NCI-H82 (cell line): ENCODE data around the gene MAGI2.

ENCODE experiments used
- DNase-seq: peaks from one replicate; lab custom pipeline; 2025; lab: John Stamatoyannopoulos, UW

MAGI2 gene

DNA sequence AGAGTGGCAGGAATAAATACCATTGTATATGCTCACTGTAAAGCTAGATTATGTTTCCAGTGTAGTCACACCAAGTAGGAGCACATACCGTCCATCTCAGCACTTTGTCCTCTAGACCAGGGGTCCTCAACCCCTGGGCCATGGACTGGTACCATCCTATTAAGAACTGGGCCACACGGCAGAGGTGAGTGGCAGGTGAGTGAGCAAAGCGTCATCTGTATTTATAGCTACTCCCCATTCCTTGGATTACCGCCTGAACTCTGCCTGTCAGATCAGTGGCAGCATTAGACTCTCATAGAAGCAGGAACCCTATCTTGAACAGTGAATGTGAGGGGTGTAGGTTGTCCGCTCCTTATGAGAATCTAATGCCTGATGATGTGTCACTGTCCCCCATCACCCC is 735.3 kb downstream of the MAGI2 start:
- DNase-seq, result no peak

DNA sequence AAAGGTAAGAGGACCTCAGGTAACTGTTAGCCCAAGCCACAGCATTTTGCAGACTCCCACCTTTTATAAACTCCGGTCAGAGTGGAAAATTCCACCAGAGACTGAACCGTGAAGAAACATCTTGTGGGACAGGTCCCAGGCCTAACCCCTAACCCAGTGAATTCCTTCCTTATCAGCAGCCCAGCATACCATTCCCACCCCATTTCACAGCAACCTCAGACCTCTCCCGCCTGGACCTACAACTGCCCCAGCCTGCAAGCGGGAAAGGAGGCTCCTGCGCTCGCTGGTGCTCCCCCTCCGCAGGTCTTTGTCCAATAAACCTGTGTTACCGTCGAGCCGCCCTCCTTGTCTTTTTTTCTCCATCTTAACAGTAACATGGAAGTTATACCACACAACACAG is 736.6 kb downstream of the MAGI2 start:
- no peak for DNase-seq

DNA sequence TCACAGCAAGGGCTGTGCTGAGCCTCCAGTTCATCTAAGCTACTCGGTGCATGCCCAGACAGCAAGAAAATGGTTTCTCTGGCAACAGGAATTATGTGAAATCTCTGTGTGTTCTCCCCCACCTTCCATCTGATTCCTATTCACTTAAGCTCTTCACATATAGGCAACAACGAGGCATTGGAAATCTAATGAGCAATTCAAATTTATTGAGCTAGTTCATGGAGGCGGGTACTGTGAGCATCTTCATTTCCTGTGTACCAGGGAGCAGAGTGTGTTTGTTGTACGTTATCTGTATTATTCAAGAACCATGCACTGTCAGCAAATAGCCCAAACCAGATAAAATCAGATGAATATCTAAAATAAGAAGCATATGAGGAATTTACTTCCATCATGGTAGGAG is 739.1 kb downstream of the MAGI2 start:
- DNase-seq, result no peak

DNA sequence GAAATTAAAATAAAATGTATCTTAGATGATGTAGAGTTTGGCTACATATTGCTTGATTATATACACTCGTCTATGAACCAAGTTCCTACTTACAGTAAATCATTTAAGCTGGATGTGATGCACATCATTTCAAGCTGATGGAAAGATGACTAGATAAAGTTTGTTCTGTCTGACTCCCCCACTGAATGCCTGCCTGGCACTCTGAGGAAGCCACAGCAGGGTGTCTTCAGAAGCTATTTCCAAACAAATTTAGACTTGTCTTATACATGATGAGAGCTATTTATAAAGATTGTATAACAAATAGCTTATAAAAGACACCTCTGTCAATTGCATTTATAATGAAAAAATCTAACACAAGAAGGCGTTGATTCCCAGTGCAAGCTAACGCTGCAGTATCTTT is 741.4 kb downstream of the MAGI2 start:
- no peak for DNase-seq

DNA sequence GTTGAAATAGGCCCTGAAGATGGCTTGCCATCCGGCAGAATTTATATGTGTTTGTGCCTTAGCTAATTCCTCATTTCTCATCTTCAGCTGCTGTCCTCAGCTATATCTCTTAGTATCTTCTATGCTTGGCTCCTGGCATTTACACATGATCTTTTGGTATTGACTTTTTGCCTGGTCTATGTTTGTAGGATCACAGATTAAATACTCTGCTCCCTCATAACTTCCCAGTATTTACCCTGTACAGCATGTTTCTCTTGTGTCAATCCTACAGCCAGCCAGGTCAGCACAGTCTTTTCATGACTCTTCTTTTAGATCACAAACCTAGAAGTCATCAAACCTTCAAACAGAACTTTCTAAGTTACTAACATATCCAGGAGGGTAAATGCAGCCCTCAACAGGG is 743.8 kb downstream of the MAGI2 start:
- DNase-seq, result no peak

DNA sequence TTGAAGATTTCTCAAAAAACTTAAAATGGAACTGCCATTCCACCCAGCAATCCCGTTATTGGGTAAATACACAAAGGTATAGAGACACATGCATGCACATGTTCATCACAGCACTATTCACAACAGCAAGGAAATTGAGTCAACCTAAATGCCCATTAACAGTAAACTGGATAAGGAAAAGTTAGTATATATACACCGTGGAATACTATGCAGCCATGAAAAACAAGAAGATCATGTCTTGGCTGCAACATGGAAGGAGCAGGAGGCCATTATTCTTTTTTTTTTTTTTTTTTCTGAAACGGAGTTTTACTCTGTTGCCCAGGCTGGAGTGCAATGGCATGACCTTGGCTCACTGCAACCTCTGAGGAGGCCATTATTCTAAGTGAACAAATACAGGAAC is 749.0 kb downstream of the MAGI2 start:
- no peak for DNase-seq

DNA sequence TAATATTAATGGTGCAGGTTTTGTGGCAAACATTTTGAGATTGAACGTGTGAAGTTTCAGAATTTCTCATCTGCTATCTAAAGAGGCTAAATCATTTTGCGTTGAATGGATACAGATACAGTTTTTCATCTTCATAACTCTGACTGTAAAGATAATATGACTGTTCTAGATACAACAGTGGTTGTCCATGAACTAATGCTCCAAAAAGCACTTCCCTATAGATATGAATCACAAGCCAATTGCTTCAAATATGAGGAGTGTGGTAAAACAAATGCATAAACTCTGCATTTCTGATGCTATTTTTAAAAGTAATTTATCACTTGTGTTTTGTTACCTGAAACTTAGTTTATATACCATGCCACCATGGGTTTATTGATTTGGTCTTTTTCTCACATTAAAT is 750.1 kb downstream of the MAGI2 start:
- no peak for DNase-seq

DNA sequence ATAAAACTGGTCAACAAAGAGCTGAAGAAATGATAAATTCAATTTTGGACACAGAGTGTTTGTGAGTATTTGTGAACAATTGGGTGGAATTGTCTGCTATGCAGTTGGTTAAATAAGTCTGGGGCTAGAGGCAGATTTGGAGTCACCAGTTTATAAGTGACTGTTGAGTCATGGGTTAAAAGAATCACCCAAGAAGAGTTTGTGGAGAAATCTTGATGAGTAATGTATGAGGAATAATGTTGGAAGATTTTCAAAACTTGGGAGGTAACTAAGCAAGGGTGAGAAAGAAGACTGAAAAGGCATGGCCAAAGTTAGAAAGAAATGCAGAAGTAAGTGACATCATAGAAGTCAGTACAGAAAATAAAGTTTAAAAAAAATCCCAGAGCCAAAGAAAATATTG is 750.7 kb downstream of the MAGI2 start:
- DNase-seq, result no peak

DNA sequence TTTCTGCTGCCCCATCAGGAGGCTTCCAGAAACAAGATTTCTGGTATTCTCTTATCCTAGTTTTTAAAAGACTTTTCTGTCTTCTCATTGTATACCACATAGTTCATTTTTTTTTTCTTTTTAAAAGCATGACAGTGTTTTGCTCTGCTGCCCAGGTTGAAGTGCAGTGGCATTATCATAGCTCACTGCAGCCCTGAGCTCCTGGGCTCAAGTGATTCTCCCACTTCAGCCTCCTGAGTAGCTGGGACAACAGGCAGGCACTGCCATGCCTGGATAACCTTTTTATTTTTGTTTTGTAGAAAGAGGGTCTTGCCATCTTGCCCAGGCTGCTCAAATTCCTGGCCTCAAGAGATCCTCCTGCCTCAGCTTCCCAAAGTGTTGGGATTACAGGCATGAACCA is 757.6 kb downstream of the MAGI2 start:
- no peak for DNase-seq

DNA sequence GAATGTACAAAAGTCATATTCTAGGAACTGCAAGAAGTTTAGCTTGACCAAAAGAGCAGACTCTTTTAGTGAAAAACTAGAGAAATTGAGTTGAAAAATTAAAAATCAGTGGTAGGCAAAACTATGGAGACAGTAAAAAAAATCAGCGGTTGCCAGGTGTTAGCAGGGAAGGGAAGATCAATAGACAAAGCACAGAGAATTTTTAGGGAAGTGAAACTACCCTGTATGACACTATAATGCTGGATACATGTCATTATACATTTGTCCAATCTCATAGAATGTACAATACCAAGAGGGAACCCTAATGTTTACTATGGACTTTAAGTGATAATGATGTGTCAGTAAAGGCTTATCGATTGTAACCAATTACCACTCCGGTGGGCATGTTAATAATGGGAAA is 761.9 kb downstream of the MAGI2 start:
- DNase-seq, result no peak

DNA sequence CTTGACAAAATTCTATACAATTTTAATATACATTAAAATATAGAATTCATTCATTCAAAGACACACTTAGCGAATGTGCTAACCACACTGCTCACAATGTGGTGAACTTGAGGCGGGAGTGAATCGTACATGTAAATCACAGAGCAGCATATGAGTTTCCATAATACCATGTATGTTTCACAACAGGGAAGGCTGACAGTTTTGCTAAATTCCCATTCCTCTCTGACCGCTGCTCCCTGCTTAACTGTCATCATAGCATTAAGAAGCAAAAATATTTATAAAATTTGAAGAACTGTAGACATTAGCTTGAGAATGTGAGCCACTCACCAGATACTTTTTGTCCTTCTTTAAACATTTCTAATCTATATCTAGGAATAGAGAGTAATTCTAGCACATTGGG is 763.3 kb downstream of the MAGI2 start:
- no peak for DNase-seq

DNA sequence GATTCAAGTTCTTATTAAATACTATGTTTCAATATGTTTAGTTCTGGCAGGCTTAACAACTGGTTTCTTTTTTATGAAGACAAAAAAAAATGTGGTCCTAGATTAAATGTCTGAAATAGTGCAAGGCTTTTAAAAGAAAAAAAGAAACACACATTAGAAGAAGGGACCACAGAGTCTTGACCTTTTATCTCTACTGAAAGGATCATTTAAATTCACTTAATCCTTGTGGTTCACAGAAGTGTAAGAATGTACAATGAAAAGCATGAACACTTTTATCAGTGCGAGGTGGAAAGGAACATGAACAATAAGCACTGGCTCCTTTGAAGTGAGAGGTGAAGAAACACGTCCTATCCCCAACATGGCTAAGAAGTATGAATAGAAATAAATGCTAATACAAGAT is 765.1 kb downstream of the MAGI2 start:
- no peak for DNase-seq

DNA sequence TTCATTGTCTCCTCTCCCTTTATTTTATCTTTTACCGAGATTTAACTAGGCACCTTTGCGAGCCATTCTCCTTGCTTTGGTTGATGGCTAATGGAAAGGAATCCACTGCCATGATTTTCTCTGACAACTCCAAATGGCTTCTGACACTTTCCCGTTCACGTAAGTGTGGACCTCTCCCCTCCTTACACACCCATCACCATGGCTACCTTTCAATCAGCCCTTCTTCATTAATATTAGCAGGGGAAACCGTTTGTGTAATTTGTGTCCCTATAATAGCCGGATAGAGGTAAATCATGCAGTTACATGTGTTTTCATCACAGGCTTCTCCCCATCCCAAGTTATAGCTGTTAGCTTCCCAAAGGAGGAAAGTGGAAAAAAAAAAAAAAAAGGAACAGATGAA is 767.3 kb downstream of the MAGI2 start:
- no peak for DNase-seq

DNA sequence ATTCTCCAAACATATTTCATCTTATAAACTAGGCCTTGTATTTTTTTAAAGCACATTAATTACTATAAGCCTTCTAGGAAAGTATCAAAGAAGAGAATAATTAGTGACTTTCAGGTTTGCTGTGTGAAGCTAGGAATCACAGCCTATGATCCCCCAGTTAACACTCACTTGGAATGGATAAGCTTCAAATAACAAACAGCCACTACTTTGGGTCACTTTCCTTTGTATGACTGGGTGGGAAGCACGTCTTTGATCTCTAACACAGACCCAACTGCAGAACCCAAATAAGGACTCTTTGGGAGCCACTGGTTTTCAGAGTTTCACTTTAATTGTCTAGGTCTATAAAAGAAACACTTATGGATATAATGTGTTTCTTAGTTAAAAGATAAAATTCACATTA is 769.3 kb downstream of the MAGI2 start:
- DNase-seq, result peak; percentile 64

DNA sequence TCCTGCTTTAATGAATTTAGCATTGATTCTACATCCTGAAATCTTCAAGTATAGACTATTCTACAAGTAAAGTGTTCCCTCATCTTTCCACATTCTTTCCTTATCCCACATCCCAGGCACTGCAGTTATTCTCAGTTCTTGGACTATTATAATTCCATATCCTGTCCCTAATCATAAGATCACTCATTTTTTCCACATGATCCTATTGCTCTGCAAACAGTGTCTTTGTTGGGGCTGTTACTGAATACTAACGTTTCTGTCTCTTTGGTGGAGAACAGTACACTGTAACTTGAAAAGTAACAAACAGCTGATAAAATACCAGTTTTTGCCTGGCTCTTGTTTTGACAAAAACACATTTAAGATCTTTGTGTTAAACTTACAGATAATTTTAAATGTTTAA is 769.9 kb downstream of the MAGI2 start:
- peak; percentile 71 for DNase-seq

DNA sequence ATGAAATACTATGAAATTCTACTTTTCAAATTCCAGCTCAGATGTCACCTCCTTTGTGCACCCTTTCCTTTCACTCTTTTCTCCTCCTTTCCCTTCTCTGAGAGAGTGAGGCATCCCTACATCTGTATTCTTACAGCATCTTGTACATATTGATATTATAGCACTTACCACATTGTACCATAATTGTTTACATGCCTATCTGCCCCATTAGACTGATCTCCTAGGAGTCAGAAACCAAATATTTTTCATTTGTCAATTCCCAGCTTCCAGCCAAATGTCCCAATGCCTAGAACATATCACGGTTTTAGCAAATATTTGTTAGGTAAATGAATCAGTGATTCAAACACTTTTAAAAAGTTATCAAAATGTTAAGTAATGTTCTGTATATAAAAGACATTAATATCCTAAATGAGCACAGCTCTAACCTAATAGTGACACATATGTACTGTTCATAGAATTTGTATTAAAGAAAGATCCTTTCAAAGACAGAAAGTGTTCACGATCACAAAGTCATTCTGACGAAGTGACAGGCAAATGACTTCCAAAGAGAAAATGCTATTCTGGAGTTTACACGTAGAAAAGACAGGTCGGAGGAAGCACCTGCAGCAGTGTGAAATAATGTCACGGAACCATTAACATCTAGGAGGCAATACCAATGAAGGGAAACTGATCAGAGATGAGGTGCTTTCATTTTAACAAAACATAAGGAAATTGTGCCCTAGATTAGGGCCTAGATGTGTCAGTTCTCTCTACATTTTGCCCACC is 774.2 kb downstream of the MAGI2 start:
- DNase-seq, result no peak

DNA sequence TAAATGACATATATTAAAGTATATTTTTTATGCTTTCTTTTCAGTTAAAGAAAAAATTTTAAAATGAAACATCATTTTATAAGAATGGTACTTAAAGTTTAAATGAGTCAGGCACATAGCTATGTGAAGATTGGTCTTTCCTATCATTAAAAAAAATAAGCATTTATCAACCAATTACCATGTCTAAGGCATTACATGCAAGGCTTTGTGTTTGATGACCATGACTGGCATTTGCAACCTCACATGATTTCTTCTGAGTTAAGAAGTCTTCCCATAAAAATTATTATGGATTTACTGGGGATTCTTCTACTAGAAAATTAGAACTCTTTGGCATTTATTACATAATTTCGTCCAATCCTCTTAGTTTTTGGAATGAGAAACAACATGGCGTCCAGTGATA is 776.1 kb downstream of the MAGI2 start:
- no peak for DNase-seq

DNA sequence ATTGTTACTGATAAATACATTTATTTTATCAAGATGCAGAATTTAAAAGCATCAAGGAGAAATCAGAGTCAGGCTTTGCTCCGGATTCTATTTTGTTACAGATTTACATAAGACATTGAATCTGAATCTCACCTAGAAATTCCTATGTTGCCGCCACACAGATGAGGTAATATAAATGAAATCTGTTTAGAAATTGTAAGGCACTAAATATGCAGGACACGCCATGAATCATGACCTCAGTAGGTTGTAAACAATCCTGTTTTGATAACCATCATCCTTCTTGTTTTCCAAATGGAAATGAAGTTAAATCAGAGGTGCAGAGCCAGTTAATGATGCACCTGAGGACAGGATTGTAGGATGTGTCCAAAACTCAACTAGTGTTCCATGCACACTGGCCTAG is 778.0 kb downstream of the MAGI2 start:
- DNase-seq, result no peak

DNA sequence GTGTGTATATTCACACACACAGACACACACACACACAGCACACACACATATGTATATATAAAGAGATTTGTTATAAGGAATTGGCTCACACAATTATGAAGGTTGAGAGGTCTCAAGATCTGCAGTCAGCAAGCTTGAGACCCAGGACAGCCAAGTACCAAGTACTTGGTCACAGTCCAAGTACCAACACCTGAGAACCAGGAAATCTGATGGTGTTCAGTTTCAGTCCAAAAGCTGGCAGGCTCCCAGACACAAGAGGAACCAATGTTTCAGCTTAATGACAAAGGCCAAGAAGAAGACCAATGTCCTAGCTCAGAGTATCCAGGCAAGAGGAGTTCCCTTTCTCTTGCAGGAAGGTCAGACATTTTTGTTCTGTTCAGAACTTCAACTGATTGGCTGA is 780.2 kb downstream of the MAGI2 start:
- no peak for DNase-seq

DNA sequence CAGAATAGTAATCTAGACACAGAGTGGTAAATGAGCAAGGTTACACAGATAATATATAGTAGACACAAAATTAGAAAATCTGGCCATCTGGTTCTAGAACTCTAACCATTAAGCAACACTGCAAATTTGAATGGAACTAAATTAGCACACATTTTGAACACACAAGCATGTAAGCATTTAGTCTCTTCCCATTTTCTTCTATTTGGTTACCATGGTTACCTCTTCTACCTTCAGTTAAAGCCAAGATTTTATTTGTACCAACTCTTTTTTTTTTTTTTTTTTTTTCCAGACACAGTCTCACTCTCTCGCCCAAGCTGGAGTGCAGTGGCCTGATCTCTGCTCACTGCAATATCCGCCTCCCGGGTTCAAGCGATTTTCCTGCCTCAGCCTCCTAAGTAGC is 790.5 kb downstream of the MAGI2 start:
- DNase-seq, result no peak

DNA sequence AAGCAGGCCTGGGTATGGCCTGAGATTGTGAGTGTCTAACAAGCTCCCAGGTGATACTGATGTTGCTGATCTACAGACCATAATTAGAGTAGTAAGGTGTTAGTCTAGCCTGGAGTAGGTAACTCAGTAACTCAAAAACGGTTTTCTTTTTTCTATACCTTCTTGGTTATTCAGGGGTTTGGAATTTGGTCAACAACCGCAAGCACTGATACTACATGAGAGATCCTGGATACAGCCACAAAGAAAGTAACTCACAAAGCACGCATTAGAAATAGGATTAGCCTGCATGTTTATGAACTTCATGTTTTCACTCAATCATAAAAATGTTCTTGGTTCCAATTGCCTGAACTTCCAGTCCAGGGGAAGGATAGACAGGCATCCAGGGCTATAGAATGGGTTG is 803.5 kb downstream of the MAGI2 start:
- no peak for DNase-seq

DNA sequence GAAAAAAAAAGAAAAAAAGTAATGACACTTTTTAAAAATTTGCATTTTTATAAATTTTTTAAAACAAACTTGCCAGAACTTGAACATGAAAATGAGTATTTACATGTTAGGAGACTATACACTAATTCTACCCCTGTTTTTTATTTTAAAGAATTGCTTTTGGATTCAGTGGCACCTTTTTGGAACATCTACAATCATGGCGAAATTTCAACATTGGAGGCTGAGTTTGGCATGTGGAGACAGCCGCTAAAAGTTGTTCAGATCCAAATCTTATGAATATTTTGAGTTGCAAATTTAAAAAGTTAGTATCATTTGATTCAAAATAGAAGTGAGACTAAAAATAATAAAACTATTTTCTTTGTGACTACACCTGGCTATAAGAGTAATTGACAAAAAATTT is 804.2 kb downstream of the MAGI2 start:
- DNase-seq, result no peak

DNA sequence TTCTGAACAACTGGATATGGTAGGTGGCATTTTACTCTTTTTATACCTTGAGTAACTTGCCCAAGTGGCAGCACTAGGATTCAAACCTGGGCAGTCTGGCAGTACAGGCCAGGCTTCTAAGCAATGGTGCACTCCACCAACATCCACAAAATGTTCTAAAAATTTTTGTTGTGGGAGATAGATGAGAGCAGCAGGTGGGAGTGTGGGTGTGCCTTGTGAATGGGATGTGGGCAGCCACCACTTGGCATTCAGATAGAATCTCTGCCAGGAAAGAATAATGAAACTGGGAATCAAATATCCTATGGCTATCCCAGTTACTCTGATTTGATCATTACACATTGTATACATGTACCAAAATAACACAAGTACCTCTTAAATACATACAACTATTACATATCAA is 810.7 kb downstream of the MAGI2 start:
- DNase-seq, result no peak

DNA sequence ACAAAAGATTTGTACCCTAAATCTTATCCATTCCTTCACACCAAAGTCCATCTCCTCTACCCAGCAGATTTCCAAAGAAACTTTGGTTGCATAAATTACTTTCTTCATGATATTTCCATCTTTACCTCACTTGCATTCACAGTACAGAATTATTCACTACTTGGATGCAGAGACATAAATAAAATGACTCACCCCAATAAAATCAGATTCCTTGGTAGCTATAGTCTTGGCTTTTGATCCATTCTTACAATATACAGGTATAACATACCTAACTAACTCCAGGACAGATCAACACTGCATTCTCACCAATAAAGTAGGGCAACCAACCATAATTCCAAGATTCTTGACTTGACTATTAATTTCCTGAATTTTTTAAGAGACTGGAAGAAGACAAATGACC is 815.1 kb downstream of the MAGI2 start:
- DNase-seq, result no peak

DNA sequence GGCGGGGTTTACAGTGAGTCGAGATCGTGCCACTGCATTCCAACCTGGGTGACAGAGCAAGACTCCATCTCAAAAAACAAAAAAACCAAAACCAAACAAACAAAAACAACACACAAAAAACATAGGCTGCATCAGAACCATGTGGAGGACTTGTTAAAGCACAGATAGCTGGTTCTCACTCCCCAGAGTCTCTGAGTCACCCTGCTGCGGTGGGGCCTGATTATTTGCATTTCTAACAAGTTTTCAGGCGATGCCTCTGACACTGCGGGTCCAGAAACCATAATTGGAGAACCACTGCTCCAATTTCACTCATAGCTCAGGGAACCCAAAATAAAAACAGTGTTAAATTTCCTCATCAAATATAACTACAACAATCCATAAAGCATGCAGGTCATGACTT is 816.7 kb downstream of the MAGI2 start:
- DNase-seq, result no peak
